SK-N-SH (cell line): Measurements from ENCODE around the gene SEC61B. TPM values are rescaled to one million over a fixed set of nuclear protein-coding genes. Genes with fewer than 3 reads are reported as not detected.

Experiments
- CTCF ChIA-PET: fragments of 300-600, 350-600 bp; formaldehyde crosslinking; extraction: SDS; loops from one replicate; lab custom pipeline; 2021; lab: Yijun Ruan, JAX
- POLR2A ChIA-PET: fragments of 350-600 bp; sonication (Branson Sonifier 250); formaldehyde crosslinking; extraction: SDS; loops from one replicate; lab custom pipeline; 2020; ENCODE audit warnings: antibody characterized with exemption, inconsistent platforms; lab: Yijun Ruan, JAX
- DNase-seq: peaks from one replicate; pipeline ENCODE4 v3.0.0; 2012
- H2AFZ ChIP-seq: fragments of 200-600 bp; sonication (generic); 2 replicates; pipeline ENCODE4 v1.8.1; 2016; ENCODE audit warnings: antibody characterized with exemption, mild to moderate bottlenecking, low read depth
- H3F3A ChIP-seq: fragments of 200-600 bp; sonication (generic); replicated peaks from 2 replicates; pipeline ENCODE3; 2016; ENCODE audit warnings: antibody characterized with exemption, mild to moderate bottlenecking; ENCODE audit not compliant: insufficient read depth
- H3K27ac ChIP-seq, 2 experiments: fragments of 200-500 bp in 1 of 2; fragments of 200-600 bp in 1 of 2; sonication (Bioruptor generic) in 1 of 2; sonication (generic), shearing (Covaris generic) in 1 of 2; 2 replicates each; pipeline versions ENCODE4 v1.5.1 to v1.6.1; 2014 to 2016; ENCODE audit warnings: low read depth in 2 of 2, inconsistent platforms in 1 of 2, low read length in 1 of 2, mild to moderate bottlenecking in 1 of 2, mixed read lengths in 1 of 2
- H3K27me3 ChIP-seq: fragments of 200-600 bp; sonication (generic), shearing (Covaris generic); 2 replicates; pipeline ENCODE4 v1.6.1; 2016; ENCODE audit warnings: mixed run types; ENCODE audit not compliant: insufficient read depth
- H3K36me3 ChIP-seq, 2 experiments: fragments of 200-500 bp in 1 of 2; fragments of 200-600 bp in 1 of 2; sonication (Bioruptor generic) in 1 of 2; sonication (generic) in 1 of 2; replicated peaks in 1 of 2; 2 replicates each; pipeline versions ENCODE3 to v1.5.1; 2014 to 2016; ENCODE audit warnings: low read length in 1 of 2, mild to moderate bottlenecking in 1 of 2; ENCODE audit not compliant: insufficient read depth in 2 of 2, control insufficient read depth in 1 of 2
- H3K4me1 ChIP-seq, 2 experiments: fragments of 200-500 bp in 1 of 2; fragments of 200-600 bp in 1 of 2; sonication (Bioruptor generic) in 1 of 2; sonication (generic), shearing (Covaris generic) in 1 of 2; 2 replicates each; pipeline versions ENCODE4 v1.5.1 to v1.6.1; 2014 to 2016; ENCODE audit warnings: low read depth in 1 of 2, low read length in 1 of 2, mixed run types in 1 of 2; ENCODE audit not compliant: insufficient read depth in 2 of 2, control insufficient read depth in 1 of 2
- H3K4me2 ChIP-seq: fragments of 200-600 bp; sonication (generic), shearing (Covaris generic); 2 replicates; pipeline ENCODE4 v1.6.1; 2017; ENCODE audit warnings: mixed run types
- H3K4me3 ChIP-seq, 2 experiments: fragments of 200-500 bp in 1 of 2; fragments of 200-600 bp in 1 of 2; sonication (Bioruptor generic) in 1 of 2; sonication (generic), shearing (Covaris generic) in 1 of 2; 2 replicates each; pipeline versions ENCODE4 v1.5.1 to v1.8.1; 2014 to 2016; ENCODE audit warnings: low read depth in 2 of 2, inconsistent platforms in 1 of 2, low read length in 1 of 2, mild to moderate bottlenecking in 1 of 2, mixed read lengths in 1 of 2, moderate library complexity in 1 of 2
- H3K79me2 ChIP-seq: fragments of 200-600 bp; sonication (generic); 2 replicates; pipeline ENCODE4 v1.8.1; 2017; ENCODE audit warnings: mild to moderate bottlenecking; ENCODE audit not compliant: insufficient read depth
- H3K9ac ChIP-seq: fragments of 200-600 bp; sonication (generic); 2 replicates; pipeline ENCODE4 v1.6.1; 2017; ENCODE audit warnings: mixed run types
- H3K9me2 ChIP-seq: fragments of 200-600 bp; sonication (generic); 2 replicates; pipeline ENCODE4 v1.6.1; 2017; ENCODE audit warnings: mixed run types
- H3K9me3 ChIP-seq: fragments of 200-600 bp; sonication (generic); 2 replicates; pipeline ENCODE4 v1.6.1; 2017; ENCODE audit warnings: mixed run types, mild to moderate bottlenecking, moderate library complexity
- H4K20me1 ChIP-seq: fragments of 200-600 bp; sonication (generic); 2 replicates; pipeline ENCODE4 v1.6.1; 2017; ENCODE audit warnings: mild to moderate bottlenecking, mixed run types; ENCODE audit not compliant: insufficient read depth
- CTCF ChIP-seq: fragments of 200-600 bp; sonication (generic); IDR thresholded peaks from 2 replicates; pipeline ENCODE4 v1.6.1; 2017; ENCODE audit warnings: antibody characterized with exemption, mild to moderate bottlenecking, moderate library complexity
- EP300 ChIP-seq, 2 experiments: IDR thresholded peaks; 2 replicates each; pipeline versions ENCODE4 v1.4.0 to v1.6.1; 2012; ENCODE audit warnings: borderline replicate concordance in 1 of 2, low read depth in 1 of 2, low read length in 1 of 2
- EZH2phosphoT487 ChIP-seq: fragments of 200-600 bp; sonication (generic); IDR thresholded peaks from 2 replicates; pipeline ENCODE4 v1.6.1; 2017; ENCODE audit warnings: low read depth, mixed run types, mild to moderate bottlenecking, antibody characterized with exemption, moderate library complexity, borderline replicate concordance
- GABPA ChIP-seq: IDR thresholded peaks from 2 replicates; pipeline ENCODE4 v1.4.0; 2012; ENCODE audit warnings: low read depth, mild to moderate bottlenecking
- IRF3 ChIP-seq: fragments of 150-350 bp; IDR thresholded peaks from 2 replicates; pipeline ENCODE4 v1.6.1; 2016; ENCODE audit warnings: mild to moderate bottlenecking, low read depth, low read length
- JUND ChIP-seq: IDR thresholded peaks from 2 replicates; pipeline ENCODE4 v1.4.0; 2012
- MEF2A ChIP-seq: IDR thresholded peaks from 2 replicates; pipeline ENCODE4 v1.4.0; 2012; ENCODE audit warnings: low read depth, borderline replicate concordance
- POLR2AphosphoS5 ChIP-seq: IDR thresholded peaks from 2 replicates; pipeline ENCODE4 v1.6.1; 2012; ENCODE audit warnings: low read depth, low read length
- RAD21 ChIP-seq: IDR thresholded peaks from 2 replicates; pipeline ENCODE4 v1.6.1; 2012; ENCODE audit warnings: mild to moderate bottlenecking, low read length
- RCOR1 ChIP-seq: fragments of 150-350 bp; IDR thresholded peaks from 2 replicates; pipeline ENCODE4 v1.6.1; 2017; ENCODE audit warnings: antibody characterized with exemption, low read length
- REST ChIP-seq: IDR thresholded peaks from 2 replicates; pipeline ENCODE4 v1.6.1; 2012; ENCODE audit warnings: mild to moderate bottlenecking, low read depth, low read length, moderate library complexity
- RFX5 ChIP-seq: IDR thresholded peaks from 2 replicates; pipeline ENCODE4 v1.6.1; 2012; ENCODE audit warnings: mild to moderate bottlenecking, improper control_type of control experiment, low read length
- TCF12 ChIP-seq: IDR thresholded peaks from 2 replicates; pipeline ENCODE4 v1.4.0; 2012
- USF1 ChIP-seq: IDR thresholded peaks from 2 replicates; pipeline ENCODE4 v1.4.0; 2012; ENCODE audit warnings: low read depth, borderline replicate concordance
- USF2 ChIP-seq: fragments of 150-350 bp; IDR thresholded peaks from 2 replicates; pipeline ENCODE4 v1.6.1; 2017; ENCODE audit warnings: antibody characterized with exemption, low read length, low read depth, borderline replicate concordance
- WGBS: methylation state at CpG from one replicate; pipeline ENCODE4 v1.1.6; 2017; ENCODE audit warnings: low lambda C conversion rate; 5-methylcytosine and 5-hydroxymethylcytosine counted together
- polyA plus RNA-seq, 3 experiments: library from polyadenylated mRNA; depleted of rRNA; stranded (reverse); fragments of >200 nt; gene quantifications; 2 replicates each; pipeline ENCODE4 v1.2.3, GENCODE V29; 2012

SEC61B gene
- polyA plus RNA-seq, 1 of the 3 experiments (the other 2 are of a cell fraction), result 174 TPM

- TF ChIP-seq IRF3 (no peak), RFX5 (no peak), POLR2AphosphoS5 (no peak), CTCF (no peak), JUND (no peak), GABPA (no peak), RAD21 (no peak)
Measured at GRCh38 chr9:99187311-99187710, 34.8 kb upstream of the SEC61B start (continued).

GRCh38 chr9:99189186-99189585, 32.9 kb upstream of the SEC61B start:
- Histone ChIP-seq H3K4me3 (no peak overlapping the region), H3K9me3 (no peaks in the 10 kb centered on the region), H3K4me2 (no peak overlapping the region), H3K36me3 (no peaks in the 10 kb centered on the region), H3F3A (no peaks in the 10 kb centered on the region), H3K9ac (no peak overlapping the region), H3K27me3 (no peaks in the 10 kb centered on the region), H2AFZ (no peak overlapping the region), H3K9me2 (no peaks in the 10 kb centered on the region), H3K27ac (no peak overlapping the region), H3K4me1 (peaks cover 3 to 13% of the 10 kb centered on the region in 2 experiments; a peak in 1 of 4 replicates), H3K79me2 (no peaks in the 10 kb centered on the region), H4K20me1 (no peaks in the 10 kb centered on the region)
- CTCF ChIA-PET, result no interaction called here
- DNase-seq, result no peak
- 57% methylated on average over 2 of the region's 2 CpGs for WGBS
- TF ChIP-seq USF1, result no peak
- POLR2A ChIA-PET, result no interaction called here

GRCh38 chr9:99189887-99190596, 32.0 kb upstream of the SEC61B start:
- H3K27me3 ChIP-seq, result no peaks in the 10 kb centered on the region
- H3K4me2 ChIP-seq, result no peak overlapping the region
- ChIA-PET POLR2A (no interaction called here), CTCF (no interaction called here)
- no peaks in the 10 kb centered on the region for H3K9me3 ChIP-seq
- H3K4me3 ChIP-seq, result no peak overlapping the region
- H3K27ac ChIP-seq, result no peak overlapping the region
- no peak overlapping the region for H2AFZ ChIP-seq
- no peak for DNase-seq
- no peaks in the 10 kb centered on the region for H3K79me2 ChIP-seq
- no peaks in the 10 kb centered on the region for H3K36me3 ChIP-seq
- H3K9me2 ChIP-seq, result no peaks in the 10 kb centered on the region
- H3K9ac ChIP-seq, result no peak overlapping the region
- 68% methylated on average over 8 of the region's 8 CpGs for WGBS
- H4K20me1 ChIP-seq, result no peaks in the 10 kb centered on the region
- H3F3A ChIP-seq, result no peaks in the 10 kb centered on the region
- peaks cover 0 to 8% of the 10 kb centered on the region in 2 experiments; a peak in 1 of 4 replicates for H3K4me1 ChIP-seq
- TF ChIP-seq TCF12 (no peak), MEF2A (no peak), GABPA (no peak), USF1 (no peak), USF2 (no peak), EZH2phosphoT487 (no peak), EP300 (IDR thresholded peaks at IDR 0.05; ENCODE audit: borderline replicate concordance in 1 of 2, low read depth in 1 of 2, low read length in 1 of 2) (no peak), REST (no peak), POLR2AphosphoS5 (no peak), RCOR1 (no peak), RAD21 (no peak)
